ENCODE results near the gene WEE1. TPM values are rescaled to one million over a fixed set of nuclear protein-coding genes. Genes with fewer than 3 reads are reported as not detected.

WEE1 gene
- 10 to 100 TPM; 14.4 to 40.4 (median 26.2) TPM for total RNA-seq

DNA sequence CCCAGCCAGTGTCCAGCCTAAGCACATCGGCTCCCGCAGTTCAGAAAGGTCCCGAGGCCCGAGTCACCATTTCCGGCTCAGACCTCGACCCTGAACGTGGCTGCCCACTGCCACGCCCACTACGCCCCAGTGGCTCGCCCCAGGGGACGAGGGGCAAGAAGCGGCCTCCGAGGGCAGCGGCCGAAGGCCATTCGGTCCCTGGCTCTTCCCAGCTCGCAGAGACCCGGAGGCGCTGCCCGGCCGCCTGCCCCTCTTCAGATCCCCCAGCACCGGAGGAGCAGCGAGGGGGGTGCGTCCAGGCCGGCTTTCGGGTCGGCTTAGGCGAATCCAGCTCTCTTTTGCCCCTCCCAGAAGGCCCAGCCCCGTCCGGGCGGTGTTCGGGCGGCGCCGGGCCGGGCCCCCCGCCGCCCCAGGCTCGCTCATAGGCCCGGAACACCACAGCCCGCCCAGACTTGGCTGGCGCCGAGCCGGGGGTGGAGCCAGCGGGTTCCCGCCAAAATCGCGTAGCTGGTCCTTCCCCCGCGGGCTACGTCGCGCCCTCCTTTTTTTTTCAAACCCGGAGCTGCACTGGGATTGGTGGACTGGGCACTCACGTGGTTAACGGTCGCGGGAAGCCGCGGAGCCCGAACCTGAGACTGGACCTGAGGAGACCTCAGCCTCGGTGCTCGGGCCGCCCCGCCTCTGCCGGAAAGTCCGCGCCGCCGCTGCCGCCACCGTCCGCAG, at the start of gene WEE1:
TSS of gene WEE1 (plus strand) at position 619 of the 723 bp plus-strand sequence. CDS start 264 bp downstream, outside the sequence.
- TF ChIP-seq CTCF (IDR thresholded peaks at IDR 0.05) = no peak
- TF ChIP-seq POLR2A (IDR thresholded peaks at IDR 0.05) = peak; percentile 80 to 83
- H3K36me3 ChIP-seq = no peaks in the 10 kb centered on the region
- peak within 1 kb of the TSS; percentile 71 to 85 (median 80) for H3K4me3 ChIP-seq
- H3K27ac ChIP-seq = peak within 1 kb of the TSS; percentile 95 to 98 (median 96)
- peak; percentile 92 to 100 (median 99) for DNase-seq
- H3K27me3 ChIP-seq = no peaks in the 10 kb centered on the region
- peaks cover 2 to 23% (median 10%) of the 10 kb centered on the region in 4 donors for H3K4me1 ChIP-seq
- no peaks in the 10 kb centered on the region for H3K9me3 ChIP-seq

DNA sequence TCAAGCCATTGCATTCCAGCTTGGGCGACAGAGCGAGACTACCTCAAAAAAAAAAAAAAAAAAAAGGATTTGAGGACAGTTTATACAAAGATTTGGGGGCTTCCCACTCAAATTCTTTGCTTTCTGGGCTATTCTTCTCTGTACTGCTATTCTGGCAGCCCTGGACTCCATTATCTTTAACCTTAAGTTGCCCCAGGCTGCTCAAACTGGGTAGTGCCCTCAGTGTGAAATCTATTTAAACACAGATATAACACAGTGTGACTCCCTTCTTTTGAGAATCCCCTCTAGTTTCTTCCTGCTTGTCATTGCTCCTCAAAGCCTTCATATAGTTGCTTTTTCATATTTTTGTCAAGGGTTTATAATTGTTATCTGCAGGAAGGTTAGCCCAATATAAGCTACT, 49.5 kb upstream of the WEE1 start:
- H3K36me3 ChIP-seq = peaks cover 0 to 5% (median 0%) of the 10 kb centered on the region in 3 donors
- H3K27ac ChIP-seq = no peak overlapping the region
- H3K4me3 ChIP-seq = no peak overlapping the region
- DNase-seq = no peak
- H3K4me1 ChIP-seq = peaks cover 0 to 22% (median 0%) of the 10 kb centered on the region in 4 donors
- no peaks in the 10 kb centered on the region for H3K9me3 ChIP-seq
- no peaks in the 10 kb centered on the region for H3K27me3 ChIP-seq
- TF ChIP-seq POLR2A (IDR thresholded peaks at IDR 0.05) (no peak), CTCF (IDR thresholded peaks at IDR 0.05) (no peak)

DNA sequence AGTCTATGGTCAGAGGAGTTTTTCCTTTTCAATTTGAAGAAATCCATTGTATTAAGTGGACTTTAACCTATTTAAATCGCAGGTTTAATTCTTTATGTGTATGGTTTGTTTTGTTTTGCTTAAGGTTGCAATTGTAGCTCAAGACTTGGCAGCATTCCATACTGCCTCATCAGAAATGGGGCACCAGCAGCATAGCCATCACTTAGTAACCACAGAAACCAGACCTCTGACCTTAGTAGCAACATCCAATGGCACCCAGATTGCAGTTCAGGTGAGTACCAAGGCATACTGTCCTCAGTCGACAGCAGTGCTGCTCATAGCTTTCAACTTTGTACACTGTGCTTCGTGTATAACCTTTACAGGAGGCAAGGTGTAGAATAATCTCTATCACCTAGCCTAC, 48.4 kb upstream of the WEE1 start:
- no peak overlapping the region for H3K4me3 ChIP-seq
- no peaks in the 10 kb centered on the region for H3K27me3 ChIP-seq
- DNase-seq = no peak
- H3K4me1 ChIP-seq = peaks cover 0 to 29% (median 0%) of the 10 kb centered on the region in 4 donors
- TF ChIP-seq POLR2A (IDR thresholded peaks at IDR 0.05) (no peak), CTCF (IDR thresholded peaks at IDR 0.05) (no peak)
- H3K36me3 ChIP-seq = peaks cover 0 to 5% (median 0%) of the 10 kb centered on the region in 3 donors
- no peak overlapping the region for H3K27ac ChIP-seq
- no peaks in the 10 kb centered on the region for H3K9me3 ChIP-seq

GRCh38 chr11:9527481-9528135, 45.9 kb upstream of the WEE1 start:
- no peak overlapping the region for H3K4me3 ChIP-seq
- peaks cover 0 to 29% (median 0%) of the 10 kb centered on the region in 4 donors for H3K4me1 ChIP-seq
- peaks cover 0 to 5% (median 0%) of the 10 kb centered on the region in 3 donors for H3K36me3 ChIP-seq
- TF ChIP-seq CTCF (IDR thresholded peaks at IDR 0.05) = no peak
- TF ChIP-seq POLR2A (IDR thresholded peaks at IDR 0.05) = no peak
- DNase-seq = no peak
- no peaks in the 10 kb centered on the region for H3K9me3 ChIP-seq
- no peaks in the 10 kb centered on the region for H3K27me3 ChIP-seq
- H3K27ac ChIP-seq = peak overlapping the region in 2 of 4 donors; percentile 22 to 24

- H3K36me3 ChIP-seq = peaks cover 0 to 5% (median 0%) of the 10 kb centered on the region in 3 donors
- TF ChIP-seq POLR2A (IDR thresholded peaks at IDR 0.05) (no peak), CTCF (IDR thresholded peaks at IDR 0.05) (no peak)
- H3K9me3 ChIP-seq = no peaks in the 10 kb centered on the region
- no peak overlapping the region for H3K4me3 ChIP-seq
- no peak for DNase-seq
- H3K4me1 ChIP-seq = peaks cover 0 to 29% (median 0%) of the 10 kb centered on the region in 4 donors
- H3K27me3 ChIP-seq = no peaks in the 10 kb centered on the region
- peak overlapping the region in 1 of 4 donors; percentile 24 for H3K27ac ChIP-seq
These were observed 45.4 kb upstream of the WEE1 start for GRCh38 chr11:9528136-9528501.

All from Peyer's patch (tissue), 4 donors.